H9 (cell line): ENCODE results near the gene KLK1. TPM values are rescaled to one million over a fixed set of nuclear protein-coding genes. Genes with fewer than 3 reads are reported as not detected.

Experiments used
- DNase-seq: peaks from one replicate; pipeline ENCODE4 v3.0.0-alpha.2; 2017
- H2AFZ ChIP-seq: one replicate; pipeline ENCODE4 v1.6.1; 2013; ENCODE audit warnings: mild to moderate bottlenecking, low read length, control low read depth, moderate library complexity
- H2AK5ac ChIP-seq: 2 replicates; pipeline ENCODE4 v1.6.1; 2013; ENCODE audit warnings: low read length, control low read depth, mixed read lengths; ENCODE audit not compliant: insufficient read length
- H2BK120ac ChIP-seq: one replicate; pipeline ENCODE4 v1.6.1; 2013; ENCODE audit warnings: low read depth, mild to moderate bottlenecking, low read length, control low read depth, inconsistent platforms; ENCODE audit not compliant: poor library complexity, severe bottlenecking
- H2BK12ac ChIP-seq: 2 replicates; pipeline ENCODE4 v1.6.1; 2013; ENCODE audit warnings: low read length, control low read depth, mixed read lengths, low read depth; ENCODE audit not compliant: insufficient read length
- H2BK15ac ChIP-seq: 2 replicates; pipeline ENCODE4 v1.6.1; 2013; ENCODE audit warnings: low read depth, low read length, control low read depth
- H2BK20ac ChIP-seq: one replicate; pipeline ENCODE4 v1.6.1; 2013; ENCODE audit warnings: low read depth, mild to moderate bottlenecking, low read length, control low read depth, inconsistent platforms; ENCODE audit not compliant: poor library complexity, severe bottlenecking
- H2BK5ac ChIP-seq: 2 replicates; pipeline ENCODE4 v1.6.1; 2013; ENCODE audit warnings: low read length, control low read depth, mixed read lengths; ENCODE audit not compliant: insufficient read length
- H3K14ac ChIP-seq: 2 replicates; pipeline ENCODE4 v1.6.1; 2013; ENCODE audit warnings: low read length, control low read depth; ENCODE audit not compliant: insufficient read depth
- H3K18ac ChIP-seq: 2 replicates; pipeline ENCODE4 v1.6.1; 2013; ENCODE audit warnings: low read depth, mild to moderate bottlenecking, mixed read lengths, low read length, control low read depth; ENCODE audit not compliant: insufficient read length
- H3K23ac ChIP-seq: 2 replicates; pipeline ENCODE4 v1.6.1; 2013; ENCODE audit warnings: low read length, control low read depth, mixed read lengths, low read depth; ENCODE audit not compliant: insufficient read length
- H3K23me2 ChIP-seq: 2 replicates; pipeline ENCODE4 v1.6.1; 2013; ENCODE audit warnings: low read depth, mild to moderate bottlenecking, mixed read lengths, low read length, control low read depth; ENCODE audit not compliant: insufficient read length, poor library complexity, severe bottlenecking
- H3K27ac ChIP-seq: 2 replicates; pipeline ENCODE4 v1.5.1; 2013; ENCODE audit warnings: low read length, control low read depth, mixed read lengths, low read depth; ENCODE audit not compliant: insufficient read length
- H3K27me3 ChIP-seq: 2 replicates; pipeline ENCODE4 v1.6.1; 2013; ENCODE audit warnings: low read length, control low read depth, inconsistent platforms; ENCODE audit not compliant: insufficient read depth
- H3K4ac ChIP-seq: 2 replicates; pipeline ENCODE4 v1.6.1; 2013; ENCODE audit warnings: low read depth, mild to moderate bottlenecking, control low read depth, inconsistent platforms, low read length, moderate library complexity
- H3K4me1 ChIP-seq: 2 replicates; pipeline ENCODE4 v1.6.1; 2013; ENCODE audit warnings: low read length, control low read depth, inconsistent platforms; ENCODE audit not compliant: insufficient read depth
- H3K4me2 ChIP-seq: 2 replicates; pipeline ENCODE4 v1.6.1; 2013; ENCODE audit warnings: low read length, control low read depth, mixed read lengths; ENCODE audit not compliant: insufficient read length, insufficient read depth
- H3K56ac ChIP-seq: 2 replicates; pipeline ENCODE4 v1.6.1; 2013; ENCODE audit warnings: low read depth, mild to moderate bottlenecking, mixed read lengths, low read length, control low read depth; ENCODE audit not compliant: insufficient read length
- H3K79me1 ChIP-seq: 2 replicates; pipeline ENCODE4 v1.6.1; 2013; ENCODE audit warnings: low read depth, mild to moderate bottlenecking, moderate library complexity, low read length, control low read depth, inconsistent platforms; ENCODE audit not compliant: insufficient read depth, poor library complexity, severe bottlenecking
- H3K79me2 ChIP-seq: 2 replicates; pipeline ENCODE4 v1.6.1; 2013; ENCODE audit warnings: low read length, control low read depth, inconsistent platforms; ENCODE audit not compliant: insufficient read depth
- H3K9ac ChIP-seq: 2 replicates; pipeline ENCODE4 v1.6.1; 2013; ENCODE audit warnings: low read length, control low read depth, mixed read lengths; ENCODE audit not compliant: insufficient read length; ENCODE audit errors: extremely low read depth
- H3K9me3 ChIP-seq: one replicate; pipeline ENCODE4 v1.6.1; 2013; ENCODE audit warnings: low read depth, low read length, inconsistent platforms; ENCODE audit not compliant: control insufficient read depth
- H3T11ph ChIP-seq: one replicate; pipeline ENCODE4 v1.6.1; 2013; ENCODE audit warnings: mild to moderate bottlenecking, low read length, control low read depth, inconsistent platforms
- H4K20me1 ChIP-seq: one replicate; pipeline ENCODE4 v1.6.1; 2013; ENCODE audit not compliant: control insufficient read depth, insufficient read length, insufficient read depth
- H4K5ac ChIP-seq: 2 replicates; pipeline ENCODE4 v1.6.1; 2013; ENCODE audit warnings: low read depth, mild to moderate bottlenecking, mixed read lengths, low read length, control low read depth; ENCODE audit not compliant: insufficient read length
- H4K8ac ChIP-seq: replicated peaks from 2 replicates; pipeline ENCODE4 v1.6.1; 2013; ENCODE audit warnings: low read length, control low read depth, mixed read lengths, low read depth; ENCODE audit not compliant: insufficient read length
- H4K91ac ChIP-seq: 2 replicates; pipeline ENCODE4 v1.6.1; 2013; ENCODE audit warnings: low read depth, mild to moderate bottlenecking, moderate library complexity, mixed read lengths, low read length, control low read depth; ENCODE audit not compliant: insufficient read length
- H3K27ac Mint-ChIP-seq, 3 experiments: 2 replicates in 2 of 3; 3 replicates in 1 of 3; pipeline ENCODE4 v1.8.0; 2020 to 2021; ENCODE audit warnings: mixed read lengths in 3 of 3, mild to moderate bottlenecking in 1 of 3, moderate library complexity in 1 of 3
- H3K27me3 Mint-ChIP-seq: 2 replicates; pipeline ENCODE4 v1.8.0; 2021; ENCODE audit warnings: low read depth, mild to moderate bottlenecking, moderate library complexity, mixed read lengths
- H3K36me3 Mint-ChIP-seq, 3 experiments: 2 replicates in 2 of 3; 3 replicates in 1 of 3; pipeline ENCODE4 v1.8.0; 2020 to 2021; ENCODE audit warnings: low read depth in 3 of 3, mixed read lengths in 3 of 3; ENCODE audit not compliant: insufficient read depth in 1 of 3
- H3K4me1 Mint-ChIP-seq, 2 experiments: 2 replicates each; pipeline ENCODE4 v1.8.0; 2020; ENCODE audit warnings: mixed read lengths in 2 of 2
- H3K4me3 Mint-ChIP-seq, 2 experiments: 2 replicates in 1 of 2; 3 replicates in 1 of 2; pipeline ENCODE4 v1.8.0; 2020 to 2021; ENCODE audit warnings: mild to moderate bottlenecking in 2 of 2, mixed read lengths in 2 of 2, moderate library complexity in 1 of 2
- H3K9me3 Mint-ChIP-seq, 2 experiments: 2 replicates in 1 of 2; 3 replicates in 1 of 2; pipeline ENCODE4 v1.8.0; 2020; ENCODE audit warnings: mild to moderate bottlenecking in 2 of 2, mixed read lengths in 2 of 2, moderate library complexity in 1 of 2
- CTCF ChIP-seq: fragments of 200-600 bp; sonication (generic); conservative IDR thresholded peaks from 3 replicates; pipeline ENCODE4 v1.8.0; 2021; ENCODE audit warnings: antibody characterized with exemption, mild to moderate bottlenecking
- WGBS: extraction: QIAGEN DNeasy Blood & Tissue Kit; methylation state at CpG from one replicate; pipeline ENCODE4 v1.1.7; 2013; ENCODE audit warnings: missing lambda C conversion rate, low lambda C conversion rate, mixed read lengths; ENCODE audit not compliant: insufficient read length; ENCODE audit errors: extremely low coverage; 5-methylcytosine and 5-hydroxymethylcytosine counted together
- total RNA-seq: library from RNA; stranded (reverse); gene quantifications from 2 replicates; pipeline ENCODE4 v1.2.1, GENCODE V29; 2021

The KLK1 gene
- total RNA-seq, 1 experiment from 2014 or later: 2.3 TPM

DNA sequence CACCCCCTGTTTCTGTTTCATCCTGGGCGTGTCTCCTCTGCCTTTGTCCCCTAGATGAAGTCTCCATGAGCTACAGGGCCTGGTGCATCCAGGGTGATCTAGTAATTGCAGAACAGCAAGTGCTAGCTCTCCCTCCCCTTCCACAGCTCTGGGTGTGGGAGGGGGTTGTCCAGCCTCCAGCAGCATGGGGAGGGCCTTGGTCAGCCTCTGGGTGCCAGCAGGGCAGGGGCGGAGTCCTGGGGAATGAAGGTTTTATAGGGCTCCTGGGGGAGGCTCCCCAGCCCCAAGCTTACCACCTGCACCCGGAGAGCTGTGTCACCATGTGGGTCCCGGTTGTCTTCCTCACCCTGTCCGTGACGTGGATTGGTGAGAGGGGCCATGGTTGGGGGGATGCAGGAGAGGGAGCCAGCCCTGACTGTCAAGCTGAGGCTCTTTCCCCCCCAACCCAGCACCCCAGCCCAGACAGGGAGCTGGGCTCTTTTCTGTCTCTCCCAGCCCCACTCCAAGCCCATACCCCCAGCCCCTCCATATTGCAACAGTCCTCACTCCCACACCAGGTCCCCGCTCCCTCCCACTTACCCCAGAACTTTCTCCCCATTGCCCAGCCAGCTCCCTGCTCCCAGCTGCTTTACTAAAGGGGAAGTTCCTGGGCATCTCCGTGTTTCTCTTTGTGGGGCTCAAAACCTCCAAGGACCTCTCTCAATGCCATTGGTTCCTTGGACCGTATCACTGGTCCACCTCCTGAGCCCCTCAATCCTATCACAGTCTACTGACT is 31.2 kb upstream of the KLK1 start, which contains the start of gene KLK3:
Gene KLK3 (plus strand): TSS at position 280 of the 775 bp plus-strand sequence. CDS start 41 bp downstream, at position 321.
- Histone ChIP-seq H3K4me1 (peaks cover 8% of the 10 kb centered on the region; the same call in 1 of the 2 replicates), H3K27me3 (no peaks in the 10 kb centered on the region), H2BK12ac (no peak within 1 kb of the TSS), H3K27ac (no peak within 1 kb of the TSS), H3K18ac (no peak within 1 kb of the TSS), H3T11ph (no peak within 1 kb of the TSS), H3K23ac (no peak within 1 kb of the TSS), H2AK5ac (no peak within 1 kb of the TSS), H2BK15ac (no peak within 1 kb of the TSS), H3K79me1 (no peaks in the 10 kb centered on the region), H4K5ac (no peak within 1 kb of the TSS), H2BK5ac (no peak within 1 kb of the TSS), H2BK120ac (no peak within 1 kb of the TSS), H3K14ac (no peak within 1 kb of the TSS), H2BK20ac (no peak within 1 kb of the TSS), H4K91ac (no peak within 1 kb of the TSS), H3K4ac (no peak within 1 kb of the TSS), H3K79me2 (no peaks in the 10 kb centered on the region), H3K9me3 (no peaks in the 10 kb centered on the region), H3K56ac (no peak within 1 kb of the TSS), H3K23me2 (no peaks in the 10 kb centered on the region), H3K4me2 (no peak within 1 kb of the TSS), H2AFZ (no peak within 1 kb of the TSS), H4K8ac (no peak within 1 kb of the TSS), H4K20me1 (no peaks in the 10 kb centered on the region), H3K9ac (no peak within 1 kb of the TSS)
- TF ChIP-seq CTCF: no peak
- no peaks in the 10 kb centered on the region for H3K36me3 Mint-ChIP-seq
- WGBS: no CpG with 5 or more reads among the region's 9 CpGs
- peaks cover 79% of the 10 kb centered on the region for H3K27me3 Mint-ChIP-seq
- H3K9me3 Mint-ChIP-seq: no peaks in the 10 kb centered on the region
- peaks cover 12 to 21% of the 10 kb centered on the region in 2 experiments for H3K4me1 Mint-ChIP-seq
- DNase-seq: no peak
- no peak within 1 kb of the TSS; a peak in 1 of 7 replicates for H3K27ac Mint-ChIP-seq
- H3K4me3 Mint-ChIP-seq: no peak within 1 kb of the TSS
